Peyer's patch (tissue), 4 donors: Measurements from ENCODE around the gene SERINC3.
"Not testable (repeated sequence)": the region's sequence is repeated elsewhere in the genome, so short reads cannot be mapped to it uniquely, and the experiment has no call there.

ENCODE experiments used
- POLR2A ChIP-seq, 2 donors: fragments of 450-650 bp; IDR thresholded peaks; one replicate each; pipeline ENCODE4 v1.5.1; 2017; ENCODE audit warnings: antibody characterized with exemption in 2 of 2, mild to moderate bottlenecking in 2 of 2, moderate library complexity in 2 of 2
- TF ChIP-seq, protein P1 (sequence below), 6 experiments: fragments of 450-650 bp in 4 of 6; fragments of 200-600 bp in 2 of 6; sonication (generic) in 1 of 6; IDR thresholded peaks; one replicate each; pipeline ENCODE4 v1.5.1; 2017 to 2019; ENCODE audit warnings: antibody characterized with exemption in 6 of 6, mild to moderate bottlenecking in 3 of 6, moderate library complexity in 1 of 6

DNA sequence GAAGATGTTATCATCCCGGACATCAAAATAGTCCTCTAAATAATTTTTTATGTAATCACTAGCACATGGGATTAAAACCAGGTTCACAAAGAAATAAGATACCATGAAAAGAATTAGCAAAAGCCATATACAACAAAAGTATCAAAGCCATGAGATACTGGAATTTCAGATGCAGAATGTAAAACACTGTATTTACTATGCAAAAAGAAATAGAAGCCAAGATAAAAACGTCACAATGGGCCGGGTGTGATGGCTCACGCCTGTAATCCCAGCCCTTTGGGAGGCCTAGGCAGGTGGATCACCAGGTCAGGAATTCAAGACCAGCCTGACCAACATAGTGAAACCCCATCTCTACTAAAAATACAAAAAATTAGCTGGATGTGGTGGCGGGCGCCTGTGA, 38.9 kb upstream of the SERINC3 start:
- TF ChIP-seq POLR2A (IDR thresholded peaks at IDR 0.05): not testable (repeated sequence)
- TF ChIP-seq, protein P1, sequence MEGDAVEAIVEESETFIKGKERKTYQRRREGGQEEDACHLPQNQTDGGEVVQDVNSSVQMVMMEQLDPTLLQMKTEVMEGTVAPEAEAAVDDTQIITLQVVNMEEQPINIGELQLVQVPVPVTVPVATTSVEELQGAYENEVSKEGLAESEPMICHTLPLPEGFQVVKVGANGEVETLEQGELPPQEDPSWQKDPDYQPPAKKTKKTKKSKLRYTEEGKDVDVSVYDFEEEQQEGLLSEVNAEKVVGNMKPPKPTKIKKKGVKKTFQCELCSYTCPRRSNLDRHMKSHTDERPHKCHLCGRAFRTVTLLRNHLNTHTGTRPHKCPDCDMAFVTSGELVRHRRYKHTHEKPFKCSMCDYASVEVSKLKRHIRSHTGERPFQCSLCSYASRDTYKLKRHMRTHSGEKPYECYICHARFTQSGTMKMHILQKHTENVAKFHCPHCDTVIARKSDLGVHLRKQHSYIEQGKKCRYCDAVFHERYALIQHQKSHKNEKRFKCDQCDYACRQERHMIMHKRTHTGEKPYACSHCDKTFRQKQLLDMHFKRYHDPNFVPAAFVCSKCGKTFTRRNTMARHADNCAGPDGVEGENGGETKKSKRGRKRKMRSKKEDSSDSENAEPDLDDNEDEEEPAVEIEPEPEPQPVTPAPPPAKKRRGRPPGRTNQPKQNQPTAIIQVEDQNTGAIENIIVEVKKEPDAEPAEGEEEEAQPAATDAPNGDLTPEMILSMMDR (IDR thresholded peaks at IDR 0.05): not testable (repeated sequence)
